GM12891 (cell line): ENCODE measurements around the gene CTDP1.

ENCODE experiments used
- PAX5 ChIP-seq: IDR thresholded peaks from 2 replicates; pipeline ENCODE4 v1.6.1; 2011; ENCODE audit warnings: low read length, moderate library complexity, mild to moderate bottlenecking; ENCODE audit not compliant: insufficient read depth, severe bottlenecking
- POLR2A ChIP-seq: IDR thresholded peaks from 2 replicates; pipeline ENCODE4 v1.6.1; 2011; ENCODE audit warnings: low read depth, low read length, control low read depth
- POLR2AphosphoS5 ChIP-seq: IDR thresholded peaks from 2 replicates; pipeline ENCODE4 v1.6.1; 2011; ENCODE audit warnings: low read depth, low read length, control low read depth
- POU2F2 ChIP-seq: IDR thresholded peaks from 2 replicates; pipeline ENCODE4 v1.6.1; 2011; ENCODE audit warnings: low read depth, mild to moderate bottlenecking, control low read depth, low read length, moderate library complexity
- SPI1 ChIP-seq: IDR thresholded peaks from 2 replicates; pipeline ENCODE4 v1.6.1; 2011; ENCODE audit warnings: low read depth, low read length, control low read depth
- TAF1 ChIP-seq: IDR thresholded peaks from 2 replicates; pipeline ENCODE4 v1.6.1; 2011; ENCODE audit warnings: low read depth, low read length, control low read depth

GRCh38 chr18:79749251-79750191 lies 69.9 kb downstream of the CTDP1 start:
- TF ChIP-seq POLR2A (no peak), POU2F2 (no peak), POLR2AphosphoS5 (no peak), TAF1 (no peak), SPI1 (no peak), PAX5 (no peak)
